ENCODE results near the gene MYCBP2.
A peak's percentile ranks its signal among the peaks of the same experiment; 100 is the strongest.

MYCBP2 gene

GRCh38 chr13:77138813-77139212, 188.1 kb downstream of the MYCBP2 start:
- no peaks in the 10 kb centered on the region for H3K27me3 Mint-ChIP-seq (ENCODE audit: low read depth, poor library complexity)
- peaks cover 37% of the 10 kb centered on the region for H3K36me3 Mint-ChIP-seq (ENCODE audit: low read depth)
- peaks cover 5% of the 10 kb centered on the region for H3K4me1 Mint-ChIP-seq
- peak overlapping the region; percentile 66 for H3K27ac Mint-ChIP-seq
- no peaks in the 10 kb centered on the region for H3K9me3 Mint-ChIP-seq
- TF ChIP-seq CTCF (IDR thresholded peaks at IDR 0.05), result no peak
- DNase-seq, result no peak
- no peak overlapping the region for H3K4me3 Mint-ChIP-seq

GRCh38 chr13:77136902-77137420, 189.9 kb downstream of the MYCBP2 start:
- no peak for DNase-seq
- no peak overlapping the region for H3K4me3 Mint-ChIP-seq
- H3K36me3 Mint-ChIP-seq (ENCODE audit: low read depth), result peaks cover 38% of the 10 kb centered on the region
- H3K9me3 Mint-ChIP-seq, result no peaks in the 10 kb centered on the region
- H3K27me3 Mint-ChIP-seq (ENCODE audit: low read depth, poor library complexity), result no peaks in the 10 kb centered on the region
- no peak for TF ChIP-seq CTCF (IDR thresholded peaks at IDR 0.05)
- peak overlapping the region; percentile 50 for H3K27ac Mint-ChIP-seq
- H3K4me1 Mint-ChIP-seq, result peaks cover 5% of the 10 kb centered on the region

DNA sequence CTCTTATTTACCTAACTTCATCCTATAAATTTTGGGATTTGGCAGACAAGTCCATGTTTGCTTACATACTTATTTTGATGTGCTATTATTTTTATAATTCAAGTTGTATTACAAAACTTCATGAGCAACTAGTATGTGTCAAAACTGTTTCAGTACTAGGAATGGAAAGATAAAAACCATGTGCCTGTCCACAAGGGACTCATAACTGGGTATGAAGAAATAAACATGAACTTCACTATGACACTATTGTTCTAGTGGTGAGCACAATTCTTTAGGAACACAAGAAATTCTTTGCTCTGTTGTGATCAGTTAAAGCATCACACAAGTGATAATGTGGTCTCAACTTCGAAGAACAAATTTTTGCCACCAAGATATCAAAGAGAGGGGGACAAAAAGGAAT, 202.5 kb downstream of the MYCBP2 start:
- Mint-ChIP-seq H3K27ac (no peak overlapping the region), H3K4me1 (no peaks in the 10 kb centered on the region), H3K36me3 (ENCODE audit: low read depth) (peaks cover 10% of the 10 kb centered on the region), H3K4me3 (no peak overlapping the region), H3K27me3 (ENCODE audit: low read depth, poor library complexity) (no peaks in the 10 kb centered on the region), H3K9me3 (no peaks in the 10 kb centered on the region)
- no peak for DNase-seq
- no peak for TF ChIP-seq CTCF (IDR thresholded peaks at IDR 0.05)

DNA sequence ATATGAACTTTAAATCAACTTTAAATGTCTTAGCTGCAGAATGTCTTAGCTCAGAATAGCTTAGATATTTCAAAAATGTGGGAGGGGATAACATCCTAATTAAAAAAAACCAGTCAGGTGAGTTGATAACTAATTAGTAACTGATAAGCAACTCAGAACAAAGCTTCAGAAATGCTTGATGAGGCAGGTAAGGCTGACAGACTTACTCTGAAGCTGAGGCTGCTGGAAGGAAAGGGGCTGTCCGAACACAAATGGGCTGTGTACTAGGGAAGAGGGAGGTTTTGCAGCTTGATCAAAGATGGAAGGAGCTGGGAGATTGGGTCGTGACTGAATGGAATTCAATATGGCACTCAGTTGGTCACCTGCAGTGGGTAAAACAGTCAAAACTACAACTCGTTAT, 208.8 kb downstream of the MYCBP2 start:
- Mint-ChIP-seq H3K9me3 (no peaks in the 10 kb centered on the region), H3K4me3 (no peak overlapping the region), H3K36me3 (ENCODE audit: low read depth) (peaks cover 18% of the 10 kb centered on the region), H3K27me3 (ENCODE audit: low read depth, poor library complexity) (no peaks in the 10 kb centered on the region), H3K4me1 (peaks cover 9% of the 10 kb centered on the region), H3K27ac (no peak overlapping the region)
- DNase-seq, result no peak
- TF ChIP-seq CTCF (IDR thresholded peaks at IDR 0.05), result no peak

- peaks cover 26% of the 10 kb centered on the region for H3K9me3 Mint-ChIP-seq
- peaks cover 47% of the 10 kb centered on the region for H3K36me3 Mint-ChIP-seq (ENCODE audit: low read depth)
- no peak for DNase-seq
- H3K4me1 Mint-ChIP-seq, result peaks cover 11% of the 10 kb centered on the region
- no peaks in the 10 kb centered on the region for H3K27me3 Mint-ChIP-seq (ENCODE audit: low read depth, poor library complexity)
- no peak for TF ChIP-seq CTCF (IDR thresholded peaks at IDR 0.05)
- H3K27ac Mint-ChIP-seq, result no peak overlapping the region
- no peak overlapping the region for H3K4me3 Mint-ChIP-seq
Measured at GRCh38 chr13:77114271-77114670, 212.6 kb downstream of the MYCBP2 start.

DNA sequence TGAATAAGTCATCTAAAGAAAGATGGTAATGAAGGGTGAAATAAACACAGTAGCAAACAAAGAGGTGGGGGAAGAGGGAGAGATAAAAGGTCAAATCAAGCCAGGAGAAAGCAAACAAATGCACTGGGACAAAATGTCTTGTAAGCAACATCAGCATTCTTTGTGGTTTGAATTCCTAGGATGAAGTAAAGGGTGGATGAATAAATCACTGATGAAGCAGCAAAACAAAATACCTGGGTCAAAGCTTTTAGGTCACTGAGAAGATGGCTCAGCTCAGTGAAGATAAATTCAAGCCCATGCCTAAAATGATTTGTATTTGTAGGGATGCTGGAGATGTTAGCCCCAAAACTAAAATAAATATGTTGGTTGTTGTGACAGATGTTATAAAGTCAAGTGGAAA, 213.4 kb downstream of the MYCBP2 start:
- H3K4me1 Mint-ChIP-seq, result peaks cover 11% of the 10 kb centered on the region
- peaks cover 55% of the 10 kb centered on the region for H3K36me3 Mint-ChIP-seq (ENCODE audit: low read depth)
- peaks cover 32% of the 10 kb centered on the region for H3K9me3 Mint-ChIP-seq
- no peaks in the 10 kb centered on the region for H3K27me3 Mint-ChIP-seq (ENCODE audit: low read depth, poor library complexity)
- no peak overlapping the region for H3K4me3 Mint-ChIP-seq
- no peak for TF ChIP-seq CTCF (IDR thresholded peaks at IDR 0.05)
- peak overlapping the region; percentile 1 for H3K27ac Mint-ChIP-seq
- no peak for DNase-seq
